GM10266 (cell line): ENCODE results near the gene HIF3A.
"Not testable (repeated sequence)": the region's sequence is repeated elsewhere in the genome, so short reads cannot be mapped to it uniquely, and the experiment has no call there.

Source experiments
- DNase-seq: peaks from one replicate; pipeline ENCODE4 v3.0.0; 2012; ENCODE audit errors: extremely low spot score
- CTCF ChIP-seq: IDR thresholded peaks from 2 replicates; pipeline ENCODE4 v1.5.1; 2012; ENCODE audit warnings: mild to moderate bottlenecking, low read depth; ENCODE audit not compliant: control insufficient read depth, insufficient read depth; ENCODE audit errors: missing control alignments

Gene HIF3A

DNA sequence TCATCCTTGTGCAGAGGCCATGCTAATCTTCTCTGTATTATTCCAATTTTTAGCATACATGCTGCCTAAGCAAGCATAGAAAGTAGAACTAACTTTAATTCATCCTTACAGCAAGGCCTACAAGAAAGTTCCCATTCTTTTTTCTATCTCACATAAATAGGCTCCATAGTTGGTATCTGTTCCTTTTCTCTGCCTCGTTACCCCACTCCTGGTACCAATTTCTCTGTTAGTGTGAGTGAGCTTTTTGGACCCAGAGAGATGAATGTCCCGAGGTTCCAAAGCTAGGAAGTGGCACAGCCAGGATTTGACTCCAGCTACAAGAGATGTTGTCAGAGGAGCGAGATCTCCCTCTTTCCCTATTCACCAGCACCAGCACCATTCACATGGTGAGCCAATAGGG lies 9.7 kb downstream of the HIF3A start:
- TF ChIP-seq CTCF: no peak
- no peak for DNase-seq

DNA sequence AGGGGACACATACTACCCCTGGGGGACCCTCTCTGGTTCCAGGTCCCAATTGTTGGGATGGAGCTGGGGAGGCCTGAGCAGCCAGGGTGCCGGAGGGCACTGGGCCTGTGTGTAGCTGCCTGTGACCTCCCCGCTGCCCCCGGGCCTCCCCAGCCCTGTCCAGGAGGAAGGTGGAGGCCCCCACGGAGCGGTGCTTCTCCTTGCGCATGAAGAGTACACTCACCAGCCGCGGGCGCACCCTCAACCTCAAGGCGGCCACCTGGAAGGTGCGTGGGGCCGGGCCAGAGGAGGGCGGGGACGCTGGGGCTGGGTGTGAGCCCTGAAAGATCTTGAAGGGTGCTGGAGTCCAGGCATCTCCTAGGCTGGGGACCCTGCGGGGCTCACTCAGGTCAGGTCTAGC lies 11.7 kb downstream of the HIF3A start:
- DNase-seq: no peak

DNA sequence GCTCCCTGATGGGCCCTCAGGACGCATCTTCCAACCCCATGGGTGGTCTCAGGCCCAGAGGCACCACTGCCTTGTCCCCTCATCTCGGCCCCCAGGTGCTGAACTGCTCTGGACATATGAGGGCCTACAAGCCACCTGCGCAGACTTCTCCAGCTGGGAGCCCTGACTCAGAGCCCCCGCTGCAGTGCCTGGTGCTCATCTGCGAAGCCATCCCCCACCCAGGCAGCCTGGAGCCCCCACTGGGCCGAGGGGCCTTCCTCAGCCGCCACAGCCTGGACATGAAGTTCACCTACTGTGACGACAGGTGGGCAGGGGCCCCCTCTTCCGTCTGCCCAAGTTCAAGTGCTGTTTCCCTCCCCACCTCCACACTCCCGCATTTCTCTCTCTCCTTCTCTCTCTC lies 12.2 kb downstream of the HIF3A start:
- no peak for TF ChIP-seq CTCF
- no peak for DNase-seq

More for the DNA sequence above, 11.7 kb downstream of the HIF3A start:
- no peak for TF ChIP-seq CTCF

GRCh38 chr19:46311444-46311843 lies 14.6 kb downstream of the HIF3A start:
- TF ChIP-seq CTCF: no peak
- DNase-seq: no peak

DNA sequence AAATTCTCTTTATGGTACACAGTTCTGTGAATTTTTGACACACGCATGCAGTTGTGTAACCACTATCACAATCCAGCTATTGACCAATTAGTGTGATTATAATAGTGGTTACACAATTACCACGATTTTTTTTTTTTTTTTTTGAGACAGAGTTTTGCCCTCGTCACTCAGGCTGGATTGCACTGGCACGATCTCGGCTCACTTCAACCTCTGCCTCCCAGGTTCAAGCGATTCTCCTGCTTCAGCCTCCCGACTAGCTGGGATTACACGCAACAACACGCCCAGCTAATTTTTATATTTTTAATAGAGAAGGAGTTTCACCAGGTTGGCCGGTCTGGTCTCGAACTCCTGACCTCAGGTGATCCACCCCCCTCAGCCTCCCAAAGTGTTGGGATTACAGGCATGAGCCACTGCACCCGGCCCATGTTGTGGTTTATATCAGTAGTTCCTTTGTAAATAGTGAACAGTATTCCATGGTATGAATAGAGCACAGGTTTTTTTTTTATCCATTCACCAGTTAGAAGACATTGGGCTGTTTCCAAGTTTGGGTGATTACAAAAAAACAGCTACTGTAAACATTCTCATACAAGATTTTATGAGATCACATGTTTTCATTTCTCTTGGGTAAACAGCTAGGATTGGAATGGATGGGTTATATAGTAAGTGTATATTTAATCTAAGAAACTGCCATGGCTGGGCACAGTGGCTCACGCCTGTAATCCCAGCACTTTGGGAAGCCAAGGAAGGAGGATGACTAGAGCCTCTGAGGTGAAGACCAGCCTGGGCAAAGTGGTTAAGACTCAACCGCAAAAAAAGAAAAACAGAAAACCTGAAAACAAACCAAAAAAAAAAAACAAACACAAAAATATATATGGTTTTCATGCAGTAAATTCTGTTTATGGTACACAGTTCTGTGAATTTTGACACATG lies 17.0 kb downstream of the HIF3A start:
- not testable (repeated sequence) for DNase-seq

- no peak for DNase-seq
- no peak for TF ChIP-seq CTCF
Measured at GRCh38 chr19:46317339-46317738, 20.5 kb downstream of the HIF3A start.

GRCh38 chr19:46319613-46320012 lies 22.8 kb downstream of the HIF3A start:
- no peak for TF ChIP-seq CTCF
- DNase-seq: no peak
